H1 (cell line): ENCODE measurements around the gene ZNF383. TPM values are rescaled to one million over a fixed set of nuclear protein-coding genes. Genes with fewer than 3 reads are reported as not detected.
A peak's percentile ranks its signal among the peaks of the same experiment; 100 is the strongest.

Experiments
- BRCA1 ChIP-seq: IDR thresholded peaks from 2 replicates; pipeline ENCODE4 v1.6.1; 2012; ENCODE audit warnings: low read depth, low read length, improper control_type of control experiment
- CBX8 ChIP-seq: fragments of 300-800, 300-1000 bp; sonication (generic); IDR thresholded peaks from 2 replicates; pipeline ENCODE4 v1.7.1; 2016; ENCODE audit warnings: low read depth, low read length, borderline replicate concordance
- GTF2F1 ChIP-seq: IDR thresholded peaks from 2 replicates; pipeline ENCODE4 v1.6.1; 2012; ENCODE audit warnings: low read depth, low read length, improper control_type of control experiment, borderline replicate concordance
- JUN ChIP-seq: IDR thresholded peaks from 2 replicates; pipeline ENCODE4 v1.6.1; 2011; ENCODE audit warnings: low read depth, mild to moderate bottlenecking, improper control_type of control experiment, low read length
- KDM5A ChIP-seq: fragments of 200-600 bp; IDR thresholded peaks from 2 replicates; pipeline ENCODE4 v1.7.1; 2012; ENCODE audit warnings: mild to moderate bottlenecking, low read length, inconsistent platforms, mixed read lengths
- SIN3A ChIP-seq, 2 experiments: IDR thresholded peaks in 1 of 2; conservative IDR thresholded peaks in 1 of 2; 2 replicates each; pipeline ENCODE4 v1.6.1; 2011 to 2012; ENCODE audit warnings: low read length in 2 of 2, improper control_type of control experiment in 1 of 2, low read depth in 1 of 2, mild to moderate bottlenecking in 1 of 2
- SIRT6 ChIP-seq: IDR thresholded peaks from one replicate; pipeline ENCODE4 v1.7.1; 2012; ENCODE audit warnings: low read length, inconsistent platforms
- TEAD4 ChIP-seq: IDR thresholded peaks from 2 replicates; pipeline ENCODE4 v1.6.1; 2012; ENCODE audit warnings: low read depth, low read length, inconsistent platforms, mixed read lengths
- polyA plus RNA-seq, 7 experiments: library from polyadenylated mRNA; depleted of rRNA in 3 of 7; stranded (reverse) in 5 of 7; unstranded in 2 of 7; fragments of >200 nt in 5 of 7; fragments of 200-250 nt in 2 of 7; gene quantifications; 1 replicate in 5 of 7; 2 replicates in 1 of 7; 4 replicates in 1 of 7; pipeline versions ENCODE4 v1.2.1 to v1.2.3, GENCODE V29; 2011 to 2013; ENCODE audit warnings: missing spikeins in 2 of 7, mixed read lengths in 2 of 7
- total RNA-seq: library from RNA; stranded (reverse); fragmentation: NEBNext Ultra II Directional; extraction: Animal tissue kit (Norgen Biotek cat#: 25700); gene quantifications from 2 replicates; pipeline ENCODE4 v1.2.1, GENCODE V29; 2021
- TF ChIP-seq, protein P1 (sequence below): fragments of 300-600 bp; sonication (generic); IDR thresholded peaks from 2 replicates; pipeline ENCODE4 v1.7.1; 2012; ENCODE audit warnings: low read length, moderate library complexity, mild to moderate bottlenecking, inconsistent platforms; ENCODE audit not compliant: insufficient replicate concordance

Gene ZNF383
- total and polyA plus RNA-seq, 2 of the 8 experiments (the other 6 are each of a cell fraction or from before 2014, with no cell fraction given): 1.2 to 3.9 TPM

DNA sequence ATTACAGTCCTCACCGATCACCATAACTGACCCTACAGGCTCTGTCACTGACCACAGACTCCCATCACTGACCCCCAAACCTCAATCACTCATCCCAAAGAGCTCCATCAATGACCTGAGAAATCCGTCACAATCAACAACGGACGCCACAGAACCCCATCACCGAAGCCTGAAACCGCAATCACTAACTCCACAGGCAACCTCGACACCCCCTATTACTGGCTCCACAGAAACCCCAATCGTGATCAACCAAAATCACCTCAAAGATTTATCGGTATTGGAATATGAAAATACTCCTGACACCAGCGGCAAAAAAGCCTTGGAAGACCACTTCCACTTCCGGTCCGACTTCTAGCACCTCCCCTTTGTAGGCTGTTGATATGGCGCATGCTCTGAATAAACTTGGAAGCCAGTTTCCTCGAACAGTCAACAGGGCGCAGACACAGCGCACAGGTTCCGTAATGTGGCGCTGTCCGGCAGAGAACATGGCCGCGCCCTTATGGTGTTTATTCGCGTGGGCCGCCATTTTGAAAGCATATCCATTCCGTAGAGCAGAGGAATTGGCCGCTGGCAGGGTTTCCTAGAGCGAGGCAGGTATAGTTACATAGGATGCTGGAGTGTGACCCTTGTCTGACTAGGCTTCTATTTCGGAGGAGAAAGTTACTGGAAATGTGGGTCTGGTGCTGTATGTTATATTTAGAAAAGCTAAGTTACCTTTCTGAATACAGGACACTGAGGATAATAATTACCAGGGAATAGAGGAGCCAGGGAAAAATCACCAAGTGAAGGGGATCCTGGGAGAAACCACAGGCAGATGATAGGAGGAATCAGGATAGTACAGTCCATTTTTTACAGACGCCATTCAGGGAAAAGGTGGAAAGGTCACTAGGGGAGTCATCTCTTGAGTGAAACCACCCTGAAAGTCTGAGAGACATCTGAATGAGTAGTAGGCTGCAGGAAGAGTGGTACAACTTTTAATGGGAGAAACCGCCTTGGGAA lies 45.3 kb upstream of the ZNF383 start, which contains the start of gene ZNF585A (continued):
- TF ChIP-seq, protein P1, sequence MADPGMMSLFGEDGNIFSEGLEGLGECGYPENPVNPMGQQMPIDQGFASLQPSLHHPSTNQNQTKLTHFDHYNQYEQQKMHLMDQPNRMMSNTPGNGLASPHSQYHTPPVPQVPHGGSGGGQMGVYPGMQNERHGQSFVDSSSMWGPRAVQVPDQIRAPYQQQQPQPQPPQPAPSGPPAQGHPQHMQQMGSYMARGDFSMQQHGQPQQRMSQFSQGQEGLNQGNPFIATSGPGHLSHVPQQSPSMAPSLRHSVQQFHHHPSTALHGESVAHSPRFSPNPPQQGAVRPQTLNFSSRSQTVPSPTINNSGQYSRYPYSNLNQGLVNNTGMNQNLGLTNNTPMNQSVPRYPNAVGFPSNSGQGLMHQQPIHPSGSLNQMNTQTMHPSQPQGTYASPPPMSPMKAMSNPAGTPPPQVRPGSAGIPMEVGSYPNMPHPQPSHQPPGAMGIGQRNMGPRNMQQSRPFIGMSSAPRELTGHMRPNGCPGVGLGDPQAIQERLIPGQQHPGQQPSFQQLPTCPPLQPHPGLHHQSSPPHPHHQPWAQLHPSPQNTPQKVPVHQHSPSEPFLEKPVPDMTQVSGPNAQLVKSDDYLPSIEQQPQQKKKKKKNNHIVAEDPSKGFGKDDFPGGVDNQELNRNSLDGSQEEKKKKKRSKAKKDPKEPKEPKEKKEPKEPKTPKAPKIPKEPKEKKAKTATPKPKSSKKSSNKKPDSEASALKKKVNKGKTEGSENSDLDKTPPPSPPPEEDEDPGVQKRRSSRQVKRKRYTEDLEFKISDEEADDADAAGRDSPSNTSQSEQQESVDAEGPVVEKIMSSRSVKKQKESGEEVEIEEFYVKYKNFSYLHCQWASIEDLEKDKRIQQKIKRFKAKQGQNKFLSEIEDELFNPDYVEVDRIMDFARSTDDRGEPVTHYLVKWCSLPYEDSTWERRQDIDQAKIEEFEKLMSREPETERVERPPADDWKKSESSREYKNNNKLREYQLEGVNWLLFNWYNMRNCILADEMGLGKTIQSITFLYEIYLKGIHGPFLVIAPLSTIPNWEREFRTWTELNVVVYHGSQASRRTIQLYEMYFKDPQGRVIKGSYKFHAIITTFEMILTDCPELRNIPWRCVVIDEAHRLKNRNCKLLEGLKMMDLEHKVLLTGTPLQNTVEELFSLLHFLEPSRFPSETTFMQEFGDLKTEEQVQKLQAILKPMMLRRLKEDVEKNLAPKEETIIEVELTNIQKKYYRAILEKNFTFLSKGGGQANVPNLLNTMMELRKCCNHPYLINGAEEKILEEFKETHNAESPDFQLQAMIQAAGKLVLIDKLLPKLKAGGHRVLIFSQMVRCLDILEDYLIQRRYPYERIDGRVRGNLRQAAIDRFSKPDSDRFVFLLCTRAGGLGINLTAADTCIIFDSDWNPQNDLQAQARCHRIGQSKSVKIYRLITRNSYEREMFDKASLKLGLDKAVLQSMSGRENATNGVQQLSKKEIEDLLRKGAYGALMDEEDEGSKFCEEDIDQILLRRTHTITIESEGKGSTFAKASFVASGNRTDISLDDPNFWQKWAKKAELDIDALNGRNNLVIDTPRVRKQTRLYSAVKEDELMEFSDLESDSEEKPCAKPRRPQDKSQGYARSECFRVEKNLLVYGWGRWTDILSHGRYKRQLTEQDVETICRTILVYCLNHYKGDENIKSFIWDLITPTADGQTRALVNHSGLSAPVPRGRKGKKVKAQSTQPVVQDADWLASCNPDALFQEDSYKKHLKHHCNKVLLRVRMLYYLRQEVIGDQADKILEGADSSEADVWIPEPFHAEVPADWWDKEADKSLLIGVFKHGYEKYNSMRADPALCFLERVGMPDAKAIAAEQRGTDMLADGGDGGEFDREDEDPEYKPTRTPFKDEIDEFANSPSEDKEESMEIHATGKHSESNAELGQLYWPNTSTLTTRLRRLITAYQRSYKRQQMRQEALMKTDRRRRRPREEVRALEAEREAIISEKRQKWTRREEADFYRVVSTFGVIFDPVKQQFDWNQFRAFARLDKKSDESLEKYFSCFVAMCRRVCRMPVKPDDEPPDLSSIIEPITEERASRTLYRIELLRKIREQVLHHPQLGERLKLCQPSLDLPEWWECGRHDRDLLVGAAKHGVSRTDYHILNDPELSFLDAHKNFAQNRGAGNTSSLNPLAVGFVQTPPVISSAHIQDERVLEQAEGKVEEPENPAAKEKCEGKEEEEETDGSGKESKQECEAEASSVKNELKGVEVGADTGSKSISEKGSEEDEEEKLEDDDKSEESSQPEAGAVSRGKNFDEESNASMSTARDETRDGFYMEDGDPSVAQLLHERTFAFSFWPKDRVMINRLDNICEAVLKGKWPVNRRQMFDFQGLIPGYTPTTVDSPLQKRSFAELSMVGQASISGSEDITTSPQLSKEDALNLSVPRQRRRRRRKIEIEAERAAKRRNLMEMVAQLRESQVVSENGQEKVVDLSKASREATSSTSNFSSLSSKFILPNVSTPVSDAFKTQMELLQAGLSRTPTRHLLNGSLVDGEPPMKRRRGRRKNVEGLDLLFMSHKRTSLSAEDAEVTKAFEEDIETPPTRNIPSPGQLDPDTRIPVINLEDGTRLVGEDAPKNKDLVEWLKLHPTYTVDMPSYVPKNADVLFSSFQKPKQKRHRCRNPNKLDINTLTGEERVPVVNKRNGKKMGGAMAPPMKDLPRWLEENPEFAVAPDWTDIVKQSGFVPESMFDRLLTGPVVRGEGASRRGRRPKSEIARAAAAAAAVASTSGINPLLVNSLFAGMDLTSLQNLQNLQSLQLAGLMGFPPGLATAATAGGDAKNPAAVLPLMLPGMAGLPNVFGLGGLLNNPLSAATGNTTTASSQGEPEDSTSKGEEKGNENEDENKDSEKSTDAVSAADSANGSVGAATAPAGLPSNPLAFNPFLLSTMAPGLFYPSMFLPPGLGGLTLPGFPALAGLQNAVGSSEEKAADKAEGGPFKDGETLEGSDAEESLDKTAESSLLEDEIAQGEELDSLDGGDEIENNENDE: no peak
- peak in 1 of 2 experiments; percentile 56; a peak in 1 of 4 replicates for TF ChIP-seq SIN3A (conservative IDR thresholded peaks at IDR 0.05 in 1 of 2, IDR thresholded peaks at IDR 0.05 in 1 of 2; ENCODE audit: low read depth in 1 of 2, low read length in 2 of 2)
- no peak for TF ChIP-seq GTF2F1
- TF ChIP-seq KDM5A: no peak
- TF ChIP-seq CBX8: no peak
- no peak for TF ChIP-seq BRCA1
- TF ChIP-seq SIRT6: no peak
- TF ChIP-seq TEAD4: 0 out of 2 replicates have a peak, but pooled peaks have one; percentile 5
- no peak for TF ChIP-seq JUN
